Uterus (tissue), 4 donors: ENCODE results near the gene GMEB2. TPM values are rescaled to one million over a fixed set of nuclear protein-coding genes. Genes with fewer than 3 reads are reported as not detected.

ENCODE experiments used
- DNase-seq, 2 donors: peaks; one replicate each; pipeline ENCODE4 v3.0.0-alpha.2; 2019 to 2020
- H3K27ac ChIP-seq, 2 donors: fragments of 200-600 bp; sonication (generic); 1 replicate in 1 of 2; 2 replicates in 1 of 2; pipeline ENCODE4 v1.5.1; 2016 to 2018
- H3K27me3 ChIP-seq, 2 donors: fragments of 200-600 bp; sonication (generic); one replicate each; pipeline ENCODE4 v1.5.1; 2018 to 2019; ENCODE audit warnings: control low read depth in 1 of 2
- H3K36me3 ChIP-seq, 2 donors: fragments of 200-600 bp; sonication (generic); one replicate each; pipeline ENCODE4 v1.5.1; 2019; ENCODE audit warnings: control low read depth in 1 of 2
- H3K4me1 ChIP-seq, 2 donors: fragments of 200-600 bp; sonication (generic); one replicate each; pipeline ENCODE4 v1.5.1; 2018 to 2019; ENCODE audit warnings: control low read depth in 1 of 2
- H3K4me3 ChIP-seq, 2 donors: fragments of 200-600 bp; sonication (generic); 1 replicate in 1 of 2; 2 replicates in 1 of 2; pipeline ENCODE4 v1.5.1; 2018 to 2019; ENCODE audit warnings: mild to moderate bottlenecking in 1 of 2
- H3K9me3 ChIP-seq, 2 donors: fragments of 200-600 bp; sonication (generic); one replicate each; pipeline ENCODE4 v1.5.1; 2019; ENCODE audit warnings: control low read depth in 1 of 2
- CTCF ChIP-seq, 4 experiments: fragments of 200-600 bp in 2 of 4; fragments of 450-650 bp in 2 of 4; sonication (generic) in 2 of 4; IDR thresholded peaks; one replicate each; pipeline ENCODE4 v1.5.1; 2016 to 2019; ENCODE audit warnings: antibody characterized with exemption in 4 of 4, mild to moderate bottlenecking in 2 of 4, moderate library complexity in 1 of 4
- POLR2A ChIP-seq, 2 donors: fragments of 450-650 bp; IDR thresholded peaks; one replicate each; pipeline ENCODE4 v1.6.1; 2016; ENCODE audit warnings: antibody characterized with exemption in 2 of 2, mild to moderate bottlenecking in 1 of 2, moderate library complexity in 1 of 2
- intact Hi-C: fragments of 100-400 bp; cut with DNase I; formaldehyde crosslinking; loops from one replicate; pipeline ENCODE4 v1.15.1; 2023; ENCODE audit warnings: low total_unique reads
- total RNA-seq, 4 donors: library from RNA; depleted of rRNA in 3 of 4; stranded (reverse); fragments of >200 nt in 3 of 4; gene quantifications; one replicate each; pipeline versions ENCODE4 v1.1.0 to v1.2.4, GENCODE V29; 2014 to 2023
- donor health status: DM: yes; HTN: yes; CAD: no.

GMEB2 gene
- total RNA-seq, 4 donors from 2014 or later = 2.1 to 24.8 (median 11.5) TPM

- Histone ChIP-seq H3K4me1 (peaks cover 0 to 6% of the 10 kb centered on the region in 2 donors), H3K4me3 (no peak overlapping the region), H3K9me3 (no peaks in the 10 kb centered on the region), H3K36me3 (no peaks in the 10 kb centered on the region), H3K27me3 (no peaks in the 10 kb centered on the region), H3K27ac (no peak overlapping the region)
- intact Hi-C loops = no loop called here
- TF ChIP-seq CTCF (IDR thresholded peaks at IDR 0.05) = no peak
- no peak for TF ChIP-seq POLR2A (IDR thresholded peaks at IDR 0.05)
- no peak for DNase-seq
Observed at GRCh38 chr20:63570281-63571086, 56.4 kb downstream of the GMEB2 start.

GRCh38 chr20:63568986-63569949 lies 57.6 kb downstream of the GMEB2 start:
- no peaks in the 10 kb centered on the region for H3K36me3 ChIP-seq
- no peak for DNase-seq

GRCh38 chr20:63568170-63568981 lies 58.5 kb downstream of the GMEB2 start:
- no peak overlapping the region for H3K4me3 ChIP-seq
- intact Hi-C loops = no loop called here
- no peaks in the 10 kb centered on the region for H3K9me3 ChIP-seq
- DNase-seq = no peak
- TF ChIP-seq CTCF (IDR thresholded peaks at IDR 0.05) (no peak), POLR2A (IDR thresholded peaks at IDR 0.05) (no peak)
- H3K27me3 ChIP-seq = no peaks in the 10 kb centered on the region
- H3K27ac ChIP-seq = no peak overlapping the region
- no peaks in the 10 kb centered on the region for H3K36me3 ChIP-seq
- H3K4me1 ChIP-seq = peaks cover 0 to 4% of the 10 kb centered on the region in 2 donors

More at GRCh38 chr20:63568986-63569949, 57.6 kb downstream of the GMEB2 start:
- Histone ChIP-seq H3K9me3 (no peaks in the 10 kb centered on the region), H3K27me3 (no peaks in the 10 kb centered on the region), H3K4me3 (no peak overlapping the region), H3K27ac (no peak overlapping the region), H3K4me1 (peaks cover 0 to 6% of the 10 kb centered on the region in 2 donors)
- intact Hi-C loops = no loop called here
- TF ChIP-seq POLR2A (IDR thresholded peaks at IDR 0.05) = no peak
- no peak for TF ChIP-seq CTCF (IDR thresholded peaks at IDR 0.05)

- Histone ChIP-seq H3K36me3 (no peaks in the 10 kb centered on the region), H3K27me3 (no peaks in the 10 kb centered on the region), H3K27ac (no peak overlapping the region), H3K4me1 (no peaks in the 10 kb centered on the region), H3K4me3 (no peak overlapping the region), H3K9me3 (no peaks in the 10 kb centered on the region)
- intact Hi-C loops = no loop called here
- DNase-seq = no peak
- TF ChIP-seq POLR2A (IDR thresholded peaks at IDR 0.05) = no peak
- no peak for TF ChIP-seq CTCF (IDR thresholded peaks at IDR 0.05)
Observed at GRCh38 chr20:63567386-63568169, 59.3 kb downstream of the GMEB2 start.
